Measurements from ENCODE around the gene KRTAP10-2.

DNA sequence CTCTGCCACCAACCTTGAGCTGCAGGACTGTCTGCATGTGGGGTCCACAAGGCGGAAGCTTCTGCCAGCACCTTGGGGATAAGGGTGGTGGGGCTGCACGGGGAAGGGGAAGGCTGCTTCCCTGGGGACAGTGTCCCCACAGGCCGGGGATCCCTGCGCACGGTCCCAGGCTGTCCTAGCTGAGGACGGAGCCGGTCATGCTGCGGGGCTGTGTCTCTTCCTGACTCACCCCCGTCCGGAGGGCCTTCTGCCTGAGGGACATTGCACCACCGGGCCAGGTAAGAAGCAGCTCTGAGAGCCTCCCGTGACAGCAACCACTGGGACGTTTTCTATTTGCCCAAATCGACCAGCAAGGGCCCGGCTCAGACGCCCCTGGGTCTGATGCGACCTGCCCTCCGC lies 41.2 kb downstream of the KRTAP10-2 start:
- TF ChIP-seq POLR2A (IDR thresholded peaks at IDR 0.05; ENCODE audit: low read depth, low read length) (no peak), MXI1 (IDR thresholded peaks at IDR 0.05; ENCODE audit: borderline replicate concordance, low read depth, low read length) (no peak), CEBPB (IDR thresholded peaks at IDR 0.05; ENCODE audit: low read depth, low read length) (no peak), BHLHE40 (IDR thresholded peaks at IDR 0.05; ENCODE audit: low read depth, low read length) (no peak), SMC3 (IDR thresholded peaks at IDR 0.05; ENCODE audit: low read depth, low read length) (no peak), RFX5 (IDR thresholded peaks at IDR 0.05; ENCODE audit: low read depth, low read length) (no peak)
- TF ChIP-seq, protein P1, sequence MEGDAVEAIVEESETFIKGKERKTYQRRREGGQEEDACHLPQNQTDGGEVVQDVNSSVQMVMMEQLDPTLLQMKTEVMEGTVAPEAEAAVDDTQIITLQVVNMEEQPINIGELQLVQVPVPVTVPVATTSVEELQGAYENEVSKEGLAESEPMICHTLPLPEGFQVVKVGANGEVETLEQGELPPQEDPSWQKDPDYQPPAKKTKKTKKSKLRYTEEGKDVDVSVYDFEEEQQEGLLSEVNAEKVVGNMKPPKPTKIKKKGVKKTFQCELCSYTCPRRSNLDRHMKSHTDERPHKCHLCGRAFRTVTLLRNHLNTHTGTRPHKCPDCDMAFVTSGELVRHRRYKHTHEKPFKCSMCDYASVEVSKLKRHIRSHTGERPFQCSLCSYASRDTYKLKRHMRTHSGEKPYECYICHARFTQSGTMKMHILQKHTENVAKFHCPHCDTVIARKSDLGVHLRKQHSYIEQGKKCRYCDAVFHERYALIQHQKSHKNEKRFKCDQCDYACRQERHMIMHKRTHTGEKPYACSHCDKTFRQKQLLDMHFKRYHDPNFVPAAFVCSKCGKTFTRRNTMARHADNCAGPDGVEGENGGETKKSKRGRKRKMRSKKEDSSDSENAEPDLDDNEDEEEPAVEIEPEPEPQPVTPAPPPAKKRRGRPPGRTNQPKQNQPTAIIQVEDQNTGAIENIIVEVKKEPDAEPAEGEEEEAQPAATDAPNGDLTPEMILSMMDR (conservative IDR thresholded peaks at IDR 0.05; ENCODE audit: low read depth, low read length), result no peak
- TF ChIP-seq, protein P2, sequence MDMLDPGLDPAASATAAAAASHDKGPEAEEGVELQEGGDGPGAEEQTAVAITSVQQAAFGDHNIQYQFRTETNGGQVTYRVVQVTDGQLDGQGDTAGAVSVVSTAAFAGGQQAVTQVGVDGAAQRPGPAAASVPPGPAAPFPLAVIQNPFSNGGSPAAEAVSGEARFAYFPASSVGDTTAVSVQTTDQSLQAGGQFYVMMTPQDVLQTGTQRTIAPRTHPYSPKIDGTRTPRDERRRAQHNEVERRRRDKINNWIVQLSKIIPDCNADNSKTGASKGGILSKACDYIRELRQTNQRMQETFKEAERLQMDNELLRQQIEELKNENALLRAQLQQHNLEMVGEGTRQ (IDR thresholded peaks at IDR 0.05; ENCODE audit: low read depth, low read length), result no peak
- TF ChIP-seq, protein P3, sequence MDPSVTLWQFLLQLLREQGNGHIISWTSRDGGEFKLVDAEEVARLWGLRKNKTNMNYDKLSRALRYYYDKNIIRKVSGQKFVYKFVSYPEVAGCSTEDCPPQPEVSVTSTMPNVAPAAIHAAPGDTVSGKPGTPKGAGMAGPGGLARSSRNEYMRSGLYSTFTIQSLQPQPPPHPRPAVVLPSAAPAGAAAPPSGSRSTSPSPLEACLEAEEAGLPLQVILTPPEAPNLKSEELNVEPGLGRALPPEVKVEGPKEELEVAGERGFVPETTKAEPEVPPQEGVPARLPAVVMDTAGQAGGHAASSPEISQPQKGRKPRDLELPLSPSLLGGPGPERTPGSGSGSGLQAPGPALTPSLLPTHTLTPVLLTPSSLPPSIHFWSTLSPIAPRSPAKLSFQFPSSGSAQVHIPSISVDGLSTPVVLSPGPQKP (IDR thresholded peaks at IDR 0.05; ENCODE audit: borderline replicate concordance, low read depth, low read length), result no peak

Data from IMR-90 (cell line).